ENCODE results near the gene NFATC2.
"Not testable (repeated sequence)": the region's sequence is repeated elsewhere in the genome, so short reads cannot be mapped to it uniquely, and the experiment has no call there.

The NFATC2 gene

GRCh38 chr20:51566594-51566993 lies 24.1 kb upstream of the NFATC2 start:
- no peak for DNase-seq

GRCh38 chr20:51565298-51566144 lies 23.0 kb upstream of the NFATC2 start:
- no peak for DNase-seq

GRCh38 chr20:51563486-51564332 lies 21.2 kb upstream of the NFATC2 start:
- DNase-seq = no peak

- DNase-seq = no peak
Measured at GRCh38 chr20:51563174-51563485, 20.6 kb upstream of the NFATC2 start.

- no peak for DNase-seq
Measured at GRCh38 chr20:51562332-51563173, 20.0 kb upstream of the NFATC2 start.

GRCh38 chr20:51562027-51562331 lies 19.5 kb upstream of the NFATC2 start:
- DNase-seq = no peak

GRCh38 chr20:51560550-51561307 lies 18.2 kb upstream of the NFATC2 start:
- no peak for DNase-seq

- no peak for DNase-seq
Measured at GRCh38 chr20:51560042-51560441, 17.5 kb upstream of the NFATC2 start.

GRCh38 chr20:51554538-51555165 lies 12.1 kb upstream of the NFATC2 start:
- DNase-seq = no peak

GRCh38 chr20:51553897-51554486 lies 11.5 kb upstream of the NFATC2 start:
- DNase-seq = no peak

GRCh38 chr20:51551186-51551585 lies 8.7 kb upstream of the NFATC2 start:
- no peak for DNase-seq

GRCh38 chr20:51549474-51549873 lies 7.0 kb upstream of the NFATC2 start:
- no peak for DNase-seq

GRCh38 chr20:51547951-51548350 lies 5.4 kb upstream of the NFATC2 start:
- no peak for DNase-seq

- no peak for DNase-seq
Measured at GRCh38 chr20:51545515-51545914, 3.0 kb upstream of the NFATC2 start.

- no peak for DNase-seq
Measured at GRCh38 chr20:51543422-51543788, 886 bp upstream of the NFATC2 start.

- peak; percentile 69 for DNase-seq
Measured at GRCh38 chr20:51542033-51542570, 417 bp downstream of the NFATC2 start.

- peak; percentile 97 for DNase-seq
Measured at GRCh38 chr20:51541189-51542032, 1.1 kb downstream of the NFATC2 start.

GRCh38 chr20:51540580-51540979 lies 1.9 kb downstream of the NFATC2 start:
- no peak for DNase-seq

GRCh38 chr20:51540074-51540473 lies 2.4 kb downstream of the NFATC2 start:
- not testable (repeated sequence) for DNase-seq

Measured in GDM1 (cell line).